OCI-LY3 (cell line): ENCODE data around the gene HPCAL1.

Experiments used
- EZH2phosphoT487 ChIP-seq: fragments of 200-600 bp; shearing (Covaris generic); IDR thresholded peaks from 2 replicates; pipeline ENCODE4 v1.6.1; 2018; ENCODE audit warnings: antibody characterized with exemption, mixed run types, low read depth
- TF ChIP-seq, protein P1 (sequence below): fragments of 200-600, 300-600 bp; sonication (generic); IDR thresholded peaks from 2 replicates; pipeline ENCODE4 v1.5.1; 2014; ENCODE audit warnings: antibody characterized with exemption, low read length, low read depth

DNA sequence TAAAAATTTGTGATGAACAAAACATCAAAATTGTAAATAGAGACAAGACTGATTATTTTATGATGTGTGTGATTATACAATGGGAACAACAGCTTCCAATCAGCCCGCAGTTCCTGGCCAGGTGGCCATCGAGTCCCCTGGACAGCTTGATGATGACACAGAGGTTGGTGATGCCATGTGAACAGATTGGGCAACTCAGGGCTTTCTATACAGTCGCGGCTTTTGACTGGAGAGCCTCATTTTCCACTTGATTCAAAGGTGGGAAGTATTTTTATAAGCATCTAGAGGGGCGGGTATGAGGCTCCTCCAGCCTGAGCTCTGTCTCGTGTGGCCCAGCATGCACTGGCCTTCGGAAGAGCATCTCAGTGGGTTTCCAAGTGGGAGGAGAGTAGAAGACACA, 14.9 kb upstream of the HPCAL1 start:
- TF ChIP-seq, protein P1, sequence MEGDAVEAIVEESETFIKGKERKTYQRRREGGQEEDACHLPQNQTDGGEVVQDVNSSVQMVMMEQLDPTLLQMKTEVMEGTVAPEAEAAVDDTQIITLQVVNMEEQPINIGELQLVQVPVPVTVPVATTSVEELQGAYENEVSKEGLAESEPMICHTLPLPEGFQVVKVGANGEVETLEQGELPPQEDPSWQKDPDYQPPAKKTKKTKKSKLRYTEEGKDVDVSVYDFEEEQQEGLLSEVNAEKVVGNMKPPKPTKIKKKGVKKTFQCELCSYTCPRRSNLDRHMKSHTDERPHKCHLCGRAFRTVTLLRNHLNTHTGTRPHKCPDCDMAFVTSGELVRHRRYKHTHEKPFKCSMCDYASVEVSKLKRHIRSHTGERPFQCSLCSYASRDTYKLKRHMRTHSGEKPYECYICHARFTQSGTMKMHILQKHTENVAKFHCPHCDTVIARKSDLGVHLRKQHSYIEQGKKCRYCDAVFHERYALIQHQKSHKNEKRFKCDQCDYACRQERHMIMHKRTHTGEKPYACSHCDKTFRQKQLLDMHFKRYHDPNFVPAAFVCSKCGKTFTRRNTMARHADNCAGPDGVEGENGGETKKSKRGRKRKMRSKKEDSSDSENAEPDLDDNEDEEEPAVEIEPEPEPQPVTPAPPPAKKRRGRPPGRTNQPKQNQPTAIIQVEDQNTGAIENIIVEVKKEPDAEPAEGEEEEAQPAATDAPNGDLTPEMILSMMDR = no peak
- TF ChIP-seq EZH2phosphoT487 = no peak
